GM23338 (cell line): ENCODE results near the gene EIF5A.

Experiments used
- CREB1 ChIP-seq: fragments of 250-450 bp; sonication (Bioruptor Pico); IDR thresholded peaks from 2 replicates; pipeline ENCODE4 v1.5.0; 2020; ENCODE audit warnings: low read depth, mild to moderate bottlenecking, moderate library complexity
- CTCF ChIP-seq, 2 experiments: fragments of 200-600 bp in 1 of 2; sonication (generic) in 1 of 2; conservative IDR thresholded peaks; 2 replicates each; pipeline versions ENCODE4 v1.5.1 to v1.6.1; 2016 to 2017; ENCODE audit warnings: antibody characterized with exemption in 2 of 2, low read depth in 2 of 2, mild to moderate bottlenecking in 2 of 2, moderate library complexity in 1 of 2
- EZH2 ChIP-seq: fragments of 200-600 bp; sonication (generic); IDR thresholded peaks from one replicate; pipeline ENCODE4 v1.8.0; 2017; ENCODE audit warnings: antibody characterized with exemption, mild to moderate bottlenecking, low read depth; ENCODE audit not compliant: unreplicated experiment
- EZH2phosphoT487 ChIP-seq: fragments of 200-600 bp; sonication (generic); IDR thresholded peaks from one replicate; pipeline ENCODE4 v1.8.1; 2018; ENCODE audit warnings: antibody characterized with exemption; ENCODE audit not compliant: unreplicated experiment
- JUNB ChIP-seq: IDR thresholded peaks from one replicate; pipeline ENCODE4 v1.6.1; 2016; ENCODE audit warnings: antibody characterized with exemption; ENCODE audit not compliant: unreplicated experiment
- POLR2AphosphoS5 ChIP-seq: IDR thresholded peaks from 2 replicates; pipeline ENCODE4 v1.6.1; 2016; ENCODE audit warnings: antibody characterized with exemption, low read depth
- STAT1 ChIP-seq: IDR thresholded peaks from one replicate; pipeline ENCODE4 v1.6.1; 2016; ENCODE audit warnings: antibody characterized with exemption; ENCODE audit not compliant: unreplicated experiment
- TF ChIP-seq, protein P1 (sequence below): IDR thresholded peaks from one replicate; pipeline ENCODE4 v1.6.1; 2018; ENCODE audit warnings: antibody characterized with exemption; ENCODE audit not compliant: unreplicated experiment
- TF ChIP-seq, protein P2 (sequence below): IDR thresholded peaks from 2 replicates; pipeline ENCODE4 v1.6.1; 2016; ENCODE audit warnings: antibody characterized with exemption

- TF ChIP-seq CREB1 (CRISPR knock-in tag) (no peak), CTCF (conservative IDR thresholded peaks at IDR 0.05; ENCODE audit: low read depth in 2 of 2) (no peak), POLR2AphosphoS5 (no peak), EZH2 (no peak), EZH2phosphoT487 (no peak), JUNB (no peak), STAT1 (no peak)
- TF ChIP-seq, protein P1, sequence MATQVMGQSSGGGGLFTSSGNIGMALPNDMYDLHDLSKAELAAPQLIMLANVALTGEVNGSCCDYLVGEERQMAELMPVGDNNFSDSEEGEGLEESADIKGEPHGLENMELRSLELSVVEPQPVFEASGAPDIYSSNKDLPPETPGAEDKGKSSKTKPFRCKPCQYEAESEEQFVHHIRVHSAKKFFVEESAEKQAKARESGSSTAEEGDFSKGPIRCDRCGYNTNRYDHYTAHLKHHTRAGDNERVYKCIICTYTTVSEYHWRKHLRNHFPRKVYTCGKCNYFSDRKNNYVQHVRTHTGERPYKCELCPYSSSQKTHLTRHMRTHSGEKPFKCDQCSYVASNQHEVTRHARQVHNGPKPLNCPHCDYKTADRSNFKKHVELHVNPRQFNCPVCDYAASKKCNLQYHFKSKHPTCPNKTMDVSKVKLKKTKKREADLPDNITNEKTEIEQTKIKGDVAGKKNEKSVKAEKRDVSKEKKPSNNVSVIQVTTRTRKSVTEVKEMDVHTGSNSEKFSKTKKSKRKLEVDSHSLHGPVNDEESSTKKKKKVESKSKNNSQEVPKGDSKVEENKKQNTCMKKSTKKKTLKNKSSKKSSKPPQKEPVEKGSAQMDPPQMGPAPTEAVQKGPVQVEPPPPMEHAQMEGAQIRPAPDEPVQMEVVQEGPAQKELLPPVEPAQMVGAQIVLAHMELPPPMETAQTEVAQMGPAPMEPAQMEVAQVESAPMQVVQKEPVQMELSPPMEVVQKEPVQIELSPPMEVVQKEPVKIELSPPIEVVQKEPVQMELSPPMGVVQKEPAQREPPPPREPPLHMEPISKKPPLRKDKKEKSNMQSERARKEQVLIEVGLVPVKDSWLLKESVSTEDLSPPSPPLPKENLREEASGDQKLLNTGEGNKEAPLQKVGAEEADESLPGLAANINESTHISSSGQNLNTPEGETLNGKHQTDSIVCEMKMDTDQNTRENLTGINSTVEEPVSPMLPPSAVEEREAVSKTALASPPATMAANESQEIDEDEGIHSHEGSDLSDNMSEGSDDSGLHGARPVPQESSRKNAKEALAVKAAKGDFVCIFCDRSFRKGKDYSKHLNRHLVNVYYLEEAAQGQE, result no peak
- TF ChIP-seq, protein P2, sequence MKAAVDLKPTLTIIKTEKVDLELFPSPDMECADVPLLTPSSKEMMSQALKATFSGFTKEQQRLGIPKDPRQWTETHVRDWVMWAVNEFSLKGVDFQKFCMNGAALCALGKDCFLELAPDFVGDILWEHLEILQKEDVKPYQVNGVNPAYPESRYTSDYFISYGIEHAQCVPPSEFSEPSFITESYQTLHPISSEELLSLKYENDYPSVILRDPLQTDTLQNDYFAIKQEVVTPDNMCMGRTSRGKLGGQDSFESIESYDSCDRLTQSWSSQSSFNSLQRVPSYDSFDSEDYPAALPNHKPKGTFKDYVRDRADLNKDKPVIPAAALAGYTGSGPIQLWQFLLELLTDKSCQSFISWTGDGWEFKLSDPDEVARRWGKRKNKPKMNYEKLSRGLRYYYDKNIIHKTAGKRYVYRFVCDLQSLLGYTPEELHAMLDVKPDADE, result no peak
Observed at GRCh38 chr17:7321466-7321865, 14.0 kb downstream of the EIF5A start.
